GM21367 (cell line): ENCODE measurements around the gene CLN5.
"Not testable (repeated sequence)": the region's sequence is repeated elsewhere in the genome, so short reads cannot be mapped to it uniquely, and the experiment has no call there.

Experiments
- ATAC-seq: cut with Tn5 transposase; IDR thresholded peaks from one replicate; pipeline ENCODE4 v1.9.1; 2021; ENCODE audit not compliant: unreplicated experiment

The CLN5 gene

DNA sequence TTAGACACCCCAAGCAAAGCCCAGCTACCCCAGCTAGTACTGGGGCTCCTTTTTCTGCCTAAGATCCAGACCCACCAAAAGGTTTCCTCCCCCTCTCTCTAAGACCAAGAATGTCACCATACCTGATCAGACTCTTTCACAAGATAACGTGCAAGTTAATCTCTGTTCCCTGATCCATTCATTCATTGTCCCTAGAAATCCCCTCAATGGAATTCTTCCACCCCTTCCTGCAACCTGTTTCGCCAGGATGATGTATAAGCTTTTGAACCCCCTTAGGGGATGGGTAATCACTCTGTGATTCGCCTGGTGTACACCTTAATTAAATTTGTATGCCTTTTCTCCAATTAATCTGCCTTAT is 17.3 kb upstream of the CLN5 start:
- ATAC-seq, result no peak

DNA sequence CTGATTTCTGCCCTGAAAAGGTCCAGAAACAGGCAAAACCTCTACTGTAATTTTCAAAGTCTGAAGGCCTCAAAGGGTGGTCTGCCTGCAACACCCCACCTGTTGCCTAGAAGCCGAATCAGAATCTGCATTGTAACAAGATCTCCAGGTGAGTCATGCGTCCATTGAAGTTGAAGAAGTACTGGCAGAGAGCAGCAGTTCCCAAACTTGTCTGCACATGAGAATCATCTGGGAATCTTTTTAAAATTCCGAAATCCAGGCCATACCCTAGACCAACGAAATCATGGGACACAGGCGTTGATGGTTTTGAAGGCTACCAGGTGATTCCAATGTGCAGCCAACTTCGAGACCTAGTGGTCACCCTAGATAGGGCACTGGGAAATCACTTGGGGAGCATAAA is 16.0 kb upstream of the CLN5 start:
- ATAC-seq, result no peak

DNA sequence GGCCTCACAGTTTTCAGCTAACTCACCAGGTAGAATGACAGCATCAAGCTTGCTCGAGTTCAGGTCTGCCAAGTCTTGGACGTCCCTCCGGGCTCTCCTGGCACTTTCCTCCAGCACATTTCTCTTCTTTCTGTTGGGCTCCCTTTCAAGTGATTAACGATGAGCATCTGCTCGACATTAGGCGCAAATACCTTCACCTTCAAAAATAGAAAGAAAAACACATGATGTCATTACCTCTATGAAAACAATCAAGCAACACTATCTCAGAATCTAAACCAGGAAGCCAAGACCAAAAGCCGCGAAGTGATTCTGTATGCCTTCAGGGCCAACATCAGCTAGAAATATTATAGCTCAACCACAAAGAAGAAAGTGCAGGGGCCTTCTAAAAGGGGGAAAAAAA is 15.4 kb upstream of the CLN5 start:
- no peak for ATAC-seq

DNA sequence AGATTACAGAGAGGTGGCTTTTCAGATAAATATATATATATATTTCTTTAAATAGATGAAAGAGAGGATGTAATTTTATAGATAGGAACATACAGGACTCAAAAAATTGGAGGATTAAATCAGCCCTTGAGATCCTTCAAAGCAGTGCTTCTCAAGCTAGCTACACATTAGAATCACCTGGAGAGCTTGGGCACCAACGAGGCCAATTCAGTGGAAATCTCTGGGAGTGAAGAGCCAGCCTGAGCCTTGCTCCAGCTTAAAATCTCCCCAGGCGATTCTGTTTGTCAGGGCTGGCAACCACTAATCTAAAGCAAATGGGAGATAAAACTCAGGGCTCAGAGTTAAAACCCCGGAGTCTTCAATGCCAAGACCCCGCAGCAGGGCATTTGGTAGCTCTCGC is 15.0 kb upstream of the CLN5 start:
- ATAC-seq, result no peak

DNA sequence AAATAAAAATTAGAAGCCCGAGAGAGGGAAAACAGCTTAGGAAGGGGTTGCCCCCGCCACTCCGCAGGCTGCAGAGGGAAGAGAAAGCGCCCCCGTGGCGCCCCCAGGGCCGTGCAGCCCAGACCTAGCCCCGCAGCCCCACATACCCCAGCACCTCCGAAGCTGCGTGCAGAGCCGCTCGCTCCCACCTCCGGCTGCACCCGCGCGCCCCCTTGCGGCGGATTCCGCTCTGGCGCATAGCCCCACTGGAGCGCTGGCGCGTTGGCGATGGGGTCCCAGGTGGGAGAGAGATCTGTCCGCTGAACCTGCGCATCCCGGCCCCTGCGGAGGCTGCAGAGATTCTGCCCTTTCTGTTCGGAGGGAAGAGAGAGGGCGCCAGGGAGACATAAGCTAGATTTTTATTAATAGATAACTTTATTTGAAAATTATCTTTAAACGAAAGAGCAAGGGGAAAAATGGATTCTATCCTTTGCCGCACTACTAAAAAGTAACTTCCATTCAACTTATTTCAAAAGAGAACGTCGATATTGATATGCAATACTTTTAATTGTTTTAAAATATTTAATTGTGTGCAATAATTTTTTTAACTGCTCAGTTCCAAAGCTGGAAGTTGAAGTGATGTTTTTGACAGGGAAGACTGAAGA is 11.7 kb upstream of the CLN5 start:
- peak; percentile 100 for ATAC-seq

DNA sequence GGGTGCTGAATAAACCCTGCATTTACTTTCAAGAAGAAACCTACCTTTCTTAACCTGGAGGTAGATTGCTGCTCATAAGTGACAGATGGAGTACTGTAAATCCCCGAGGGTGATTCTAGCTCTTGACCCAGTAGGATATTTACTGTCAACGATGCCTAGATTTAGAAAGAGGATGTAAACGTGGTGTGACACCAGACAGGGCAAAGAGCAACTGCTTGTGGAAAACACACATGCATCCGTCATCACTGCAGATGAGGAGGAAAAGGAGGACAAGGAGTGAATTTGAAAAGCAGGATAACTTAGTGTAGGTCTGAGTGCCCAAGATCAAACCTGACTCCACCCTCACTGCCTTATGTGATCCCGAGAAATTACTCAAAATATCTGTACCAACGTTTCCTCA is 9.8 kb upstream of the CLN5 start:
- ATAC-seq, result no peak

DNA sequence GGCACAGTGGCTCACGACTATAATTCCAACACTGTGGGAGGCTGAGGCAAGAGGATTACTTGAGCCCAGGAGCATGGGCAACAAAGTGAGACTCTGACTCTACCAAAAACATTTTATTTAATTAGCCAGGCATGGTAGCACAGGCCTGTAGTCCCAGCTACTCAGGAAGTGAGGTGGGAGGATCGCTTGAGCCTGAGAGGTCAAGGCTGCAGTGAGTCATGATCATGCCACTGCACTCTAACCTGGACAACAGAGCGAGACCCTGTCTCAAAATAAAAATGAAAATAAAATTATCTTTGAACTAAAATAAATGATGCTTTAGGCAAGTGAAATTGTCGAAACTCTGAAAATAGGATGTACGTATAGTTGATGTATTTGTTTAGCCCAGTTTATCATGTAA is 8.2 kb upstream of the CLN5 start:
- no peak for ATAC-seq

DNA sequence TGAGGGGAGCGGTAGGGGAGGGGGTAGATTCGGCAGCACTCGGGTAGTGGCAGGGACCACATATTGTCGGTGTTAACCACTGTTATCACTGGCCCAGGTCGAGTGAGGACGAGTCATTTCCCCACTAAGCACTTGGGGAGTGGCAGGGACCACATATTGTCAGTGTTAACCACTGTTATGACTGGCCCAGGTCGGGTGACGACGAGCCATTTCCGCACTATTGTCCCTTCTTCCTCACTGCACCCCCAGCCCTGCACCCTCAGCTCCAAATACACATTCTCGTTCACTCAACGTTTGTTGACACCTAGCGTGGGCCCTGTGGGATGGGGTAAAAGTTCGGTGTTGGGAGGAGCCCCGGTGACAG is 467 bp upstream of the CLN5 start:
- ATAC-seq, result peak; percentile 54

DNA sequence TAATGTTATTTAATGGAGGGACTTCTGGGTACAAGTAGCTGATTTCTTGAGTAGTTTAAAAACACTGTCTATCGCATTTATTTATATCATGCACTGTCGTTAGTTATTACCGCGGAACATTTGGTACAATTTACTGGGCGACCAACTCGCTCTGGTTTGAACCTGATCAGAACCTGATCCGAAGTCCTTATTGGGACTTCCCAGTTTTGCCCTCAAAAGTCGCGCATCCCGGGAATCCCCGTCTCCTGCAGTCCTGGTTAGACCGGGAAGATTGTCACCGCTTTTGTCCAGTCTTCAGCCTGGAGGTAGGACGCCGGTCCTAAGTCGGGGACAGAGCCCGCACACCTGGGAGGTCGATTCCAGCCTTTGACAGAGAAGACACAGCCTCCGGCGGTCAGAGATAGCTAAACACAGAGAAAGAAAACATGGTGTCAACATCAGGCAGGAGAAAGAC is 694 bp downstream of the CLN5 start:
- ATAC-seq, result no peak

DNA sequence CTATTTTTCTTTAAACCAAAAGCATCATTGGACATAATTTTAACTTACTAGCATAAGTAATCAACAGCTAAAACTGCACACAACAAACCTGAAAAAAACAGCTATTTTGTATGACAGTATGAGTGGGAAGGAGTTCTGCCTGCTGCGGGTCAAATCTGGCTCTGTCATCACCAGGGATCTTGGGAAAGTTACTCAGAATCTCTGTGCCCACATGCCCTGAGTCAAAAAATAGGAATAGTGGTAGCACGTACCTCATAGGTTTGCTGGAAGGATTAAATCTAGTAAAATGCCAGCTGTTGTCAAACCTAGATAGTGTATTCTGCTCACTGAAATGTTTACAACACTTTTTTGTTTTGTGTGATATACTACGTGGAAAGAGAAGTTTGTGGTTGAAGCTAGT is 1.1 kb downstream of the CLN5 start:
- no peak for ATAC-seq

DNA sequence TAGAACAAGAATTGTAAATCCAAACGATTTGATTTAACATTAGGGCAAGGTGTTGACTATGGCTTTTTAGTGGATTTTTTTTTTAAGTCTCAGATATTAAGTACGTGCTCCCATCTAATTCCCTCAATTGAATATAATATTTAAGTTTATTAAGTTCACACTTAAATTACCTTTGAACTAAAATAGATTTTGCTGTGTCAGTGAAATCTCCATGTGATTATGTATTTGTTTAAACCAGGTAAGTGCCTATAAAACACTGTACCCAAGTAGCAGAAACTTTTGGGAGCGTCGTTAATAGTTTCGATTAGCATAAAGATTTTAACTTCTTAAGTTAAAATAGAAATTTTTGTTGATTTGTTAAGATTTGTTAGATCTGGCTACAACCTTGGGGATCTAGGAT is 1.6 kb downstream of the CLN5 start:
- no peak for ATAC-seq

DNA sequence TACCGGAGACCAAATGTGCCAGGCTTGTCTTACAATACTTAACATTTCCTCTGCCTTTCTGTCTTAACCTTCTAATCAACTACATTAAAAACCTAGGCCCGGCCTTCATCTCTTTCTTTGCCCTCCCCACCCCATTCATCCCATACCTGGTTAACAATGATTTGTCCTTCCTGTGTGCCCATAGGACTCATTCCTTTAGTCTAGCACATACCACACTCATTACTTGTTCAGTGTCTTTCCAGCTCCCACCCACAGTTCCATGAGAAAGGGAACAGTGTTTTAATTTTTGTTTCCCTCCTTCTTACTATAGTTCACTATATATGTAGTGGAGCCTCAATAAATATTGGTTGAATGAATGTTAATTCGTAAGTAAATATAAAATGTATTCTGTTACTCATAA is 2.4 kb downstream of the CLN5 start:
- no peak for ATAC-seq

DNA sequence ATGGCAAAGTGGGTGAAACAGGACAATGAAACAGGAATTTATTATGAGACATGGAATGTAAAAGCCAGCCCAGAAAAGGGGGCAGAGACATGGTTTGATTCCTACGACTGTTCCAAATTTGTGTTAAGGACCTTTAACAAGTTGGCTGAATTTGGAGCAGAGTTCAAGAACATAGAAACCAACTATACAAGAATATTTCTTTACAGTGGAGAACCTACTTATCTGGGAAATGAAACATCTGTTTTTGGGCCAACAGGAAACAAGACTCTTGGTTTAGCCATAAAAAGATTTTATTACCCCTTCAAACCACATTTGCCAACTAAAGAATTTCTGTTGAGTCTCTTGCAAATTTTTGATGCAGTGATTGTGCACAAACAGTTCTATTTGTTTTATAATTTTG is 8.6 kb downstream of the CLN5 start:
- no peak for ATAC-seq

DNA sequence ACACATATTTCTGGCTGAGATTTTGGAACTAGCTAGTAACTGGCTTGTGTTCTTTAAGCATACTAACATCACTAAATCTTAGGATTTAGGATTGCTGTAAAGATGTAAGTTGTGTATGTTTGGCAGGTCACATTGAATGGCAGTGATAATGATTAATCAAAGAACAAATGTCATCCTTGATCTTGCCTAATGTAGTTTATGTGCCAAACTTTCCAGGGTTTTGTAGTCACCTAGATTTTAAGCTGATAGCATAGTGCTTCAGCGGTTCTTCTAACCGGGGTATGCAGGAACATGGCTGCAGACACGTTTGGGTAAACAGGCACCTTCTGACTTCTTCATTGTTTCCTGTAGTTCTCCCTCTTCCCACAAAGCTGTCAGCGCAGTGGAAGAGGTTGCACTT is 9.7 kb downstream of the CLN5 start:
- no peak for ATAC-seq

DNA sequence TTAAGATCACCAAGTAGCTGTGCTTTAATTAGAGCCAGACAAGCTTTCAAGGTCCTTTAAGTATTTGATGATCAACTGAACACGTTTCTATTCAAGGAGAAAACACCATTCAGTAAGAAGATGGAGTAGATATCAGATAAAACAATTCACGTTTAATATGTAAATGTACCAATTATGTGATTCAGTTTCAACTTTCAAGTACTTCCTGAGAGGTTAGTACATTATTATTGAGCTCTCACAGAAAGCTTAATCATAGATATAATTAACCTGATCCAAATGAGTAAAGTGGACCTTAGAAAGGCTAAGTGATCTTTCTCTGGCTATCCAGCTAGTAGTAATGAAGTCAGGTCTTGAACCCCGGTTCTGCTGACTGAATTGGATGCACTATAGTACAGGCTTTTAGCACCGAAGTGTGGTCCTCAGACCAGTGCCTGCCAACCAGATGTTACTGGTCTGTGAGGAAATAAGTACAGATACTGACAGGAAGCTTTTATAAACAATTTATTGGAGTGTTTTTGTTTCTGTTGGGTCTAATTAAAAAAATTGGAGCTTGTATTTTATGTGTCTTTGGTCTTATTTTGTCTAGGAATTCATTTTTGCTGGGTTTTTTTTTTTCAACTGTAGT is 10.2 kb downstream of the CLN5 start:
- ATAC-seq, result no peak

DNA sequence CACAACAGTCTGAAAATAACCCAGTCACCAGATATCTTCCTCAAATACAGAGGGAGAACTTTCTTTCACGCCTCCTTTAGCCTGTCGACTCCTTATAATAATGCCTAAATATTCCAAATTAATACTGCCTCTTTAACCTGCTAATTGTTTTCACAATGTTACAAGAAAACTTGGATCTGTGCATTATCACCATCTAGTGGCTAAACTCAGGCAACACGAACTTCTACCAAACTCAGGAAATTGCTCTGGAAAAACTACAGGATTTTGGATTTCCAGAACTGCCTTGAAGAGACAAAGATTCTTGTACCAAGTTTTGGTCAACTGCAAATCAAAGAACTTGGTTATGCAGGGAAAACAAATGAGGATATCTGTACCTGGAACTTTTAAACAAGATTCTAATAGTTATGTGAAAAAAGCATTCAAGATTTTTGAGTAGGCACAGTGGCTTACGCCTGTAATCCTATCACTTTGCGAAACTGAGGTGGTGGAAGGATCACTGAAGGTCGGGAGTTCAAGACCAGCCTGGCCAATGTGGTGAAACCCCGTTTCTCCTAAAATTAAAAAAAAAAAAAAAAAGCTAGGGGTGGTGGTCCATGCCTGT is 10.8 kb downstream of the CLN5 start:
- no peak for ATAC-seq

DNA sequence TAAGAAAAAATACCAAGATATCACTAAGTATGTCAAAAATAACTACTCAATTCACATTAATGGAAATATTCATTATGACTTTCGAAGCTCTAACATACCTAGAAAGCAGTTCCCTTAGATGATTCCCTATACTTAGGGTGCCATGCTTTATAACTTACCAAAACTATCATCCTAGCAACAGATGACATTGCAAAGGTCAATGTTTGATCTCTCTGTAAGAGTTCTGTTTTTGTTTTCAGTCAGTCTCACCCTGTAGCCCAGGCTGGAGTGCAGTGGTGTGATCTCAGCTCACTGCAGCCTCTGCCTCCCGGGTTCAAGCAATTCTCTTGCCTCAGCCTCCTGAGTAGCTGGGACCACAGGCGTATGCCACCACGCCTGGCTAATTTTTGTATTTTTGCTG is 16.5 kb downstream of the CLN5 start:
- not testable (repeated sequence) for ATAC-seq

DNA sequence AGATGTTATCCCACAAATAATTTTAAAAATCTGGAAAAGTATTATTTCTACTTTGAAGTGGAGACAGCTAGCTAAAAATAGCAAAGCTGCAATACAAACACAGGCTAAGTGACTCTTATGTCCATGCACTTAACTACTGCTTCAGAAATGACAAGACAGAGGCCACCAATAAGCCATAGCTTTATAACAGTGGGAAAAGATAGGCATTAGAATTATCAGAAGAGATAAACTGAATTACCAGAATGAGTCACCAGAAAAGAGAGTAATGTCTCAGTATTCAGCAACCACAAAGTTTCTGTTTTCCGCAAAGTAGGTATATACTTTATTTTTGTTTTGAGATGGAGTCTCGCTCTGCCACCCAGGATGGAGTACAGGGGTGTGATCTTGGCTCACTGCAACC is 17.1 kb downstream of the CLN5 start:
- no peak for ATAC-seq

DNA sequence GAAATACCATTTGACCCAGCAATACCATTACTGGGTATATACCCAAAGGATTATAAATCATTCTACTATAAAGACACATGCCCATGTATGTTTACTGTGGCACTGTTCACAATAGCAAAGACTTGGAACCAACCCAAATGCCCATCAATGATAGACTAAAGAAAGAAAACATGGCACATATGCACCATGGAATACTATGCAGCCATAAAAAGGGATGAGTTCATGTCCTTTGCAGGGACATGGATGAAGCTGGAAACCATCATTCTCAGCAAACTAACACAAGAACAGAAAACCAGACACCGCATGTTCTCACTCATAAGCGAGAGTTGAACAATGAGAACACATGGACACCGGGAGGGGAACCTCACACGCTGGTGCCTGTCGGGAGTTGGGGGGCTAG is 17.8 kb downstream of the CLN5 start:
- ATAC-seq, result not testable (repeated sequence)

DNA sequence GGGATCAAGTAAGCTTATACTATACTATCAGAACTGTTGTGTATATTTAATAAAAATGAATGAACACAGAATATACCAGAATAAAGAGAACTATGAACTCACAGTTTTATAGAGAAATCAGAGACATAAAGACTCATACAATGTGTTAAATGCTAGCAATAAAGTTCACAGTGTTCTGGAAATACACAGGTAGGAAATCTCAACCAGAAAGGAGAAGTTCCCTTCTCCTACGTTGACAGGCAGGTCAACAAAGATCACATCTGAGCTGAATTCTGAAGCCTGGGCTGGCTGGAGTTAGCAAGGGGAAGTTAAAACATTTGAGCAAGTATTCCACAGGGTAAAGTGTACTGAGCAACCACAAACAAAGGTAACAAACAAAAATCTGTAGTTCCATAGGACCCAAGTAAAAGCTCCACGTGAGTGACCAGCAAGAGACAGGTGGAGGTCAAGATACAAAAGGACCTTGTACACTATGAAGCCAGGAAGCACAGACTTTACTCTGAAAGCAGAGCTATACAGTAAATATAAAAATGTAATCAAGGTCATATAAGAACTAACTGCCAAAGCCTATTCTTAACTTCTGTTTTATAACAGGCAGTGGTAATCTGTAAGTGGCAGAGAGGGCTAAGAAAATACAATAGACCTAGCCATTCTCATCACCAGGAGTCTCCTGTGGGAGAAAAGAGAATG is 22.1 kb downstream of the CLN5 start:
- ATAC-seq, result no peak

DNA sequence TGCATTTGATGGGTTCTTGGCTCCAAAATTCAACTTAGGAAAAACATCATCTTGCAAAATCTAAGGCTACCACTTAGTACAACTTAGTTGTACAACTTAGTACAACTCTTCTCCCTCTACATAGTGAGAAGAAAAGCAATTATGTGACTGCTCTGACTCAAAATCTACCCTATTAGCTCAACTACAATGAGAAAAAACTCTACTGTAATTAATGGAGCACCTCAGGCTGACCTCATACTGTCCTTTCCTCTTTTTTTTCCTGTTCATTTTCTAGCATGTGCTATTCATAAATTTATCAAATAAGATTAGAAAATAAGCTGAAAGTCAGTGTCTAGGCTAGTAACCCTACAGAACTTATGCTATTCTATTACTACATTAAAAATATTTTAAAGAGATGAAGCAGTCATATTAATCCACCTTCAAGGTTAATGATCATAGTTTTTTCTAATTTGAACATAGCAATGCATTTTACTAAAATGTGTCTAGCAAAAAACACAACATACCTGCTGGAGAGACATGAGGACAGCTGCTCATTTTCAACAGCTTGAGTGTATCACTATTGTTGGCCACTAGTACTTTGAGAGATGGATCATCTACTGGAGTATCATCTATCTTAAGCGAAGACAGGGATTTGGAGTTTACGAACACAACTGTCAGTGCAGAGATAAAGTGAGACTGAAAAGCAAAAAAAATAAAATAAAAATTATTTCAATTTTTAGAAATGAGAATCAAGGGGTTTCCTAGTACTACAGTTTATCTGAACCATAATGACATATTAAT is 23.2 kb downstream of the CLN5 start:
- no peak for ATAC-seq
